GM23338 (cell line): ENCODE data around the gene UIMC1.

Experiments
- CREB1 ChIP-seq: fragments of 250-450 bp; sonication (Bioruptor Pico); IDR thresholded peaks from 2 replicates; pipeline ENCODE4 v1.5.0; 2020; ENCODE audit warnings: low read depth, mild to moderate bottlenecking, moderate library complexity
- EZH2 ChIP-seq: fragments of 200-600 bp; sonication (generic); IDR thresholded peaks from one replicate; pipeline ENCODE4 v1.8.0; 2017; ENCODE audit warnings: antibody characterized with exemption, mild to moderate bottlenecking, low read depth; ENCODE audit not compliant: unreplicated experiment
- EZH2phosphoT487 ChIP-seq: fragments of 200-600 bp; sonication (generic); IDR thresholded peaks from one replicate; pipeline ENCODE4 v1.8.1; 2018; ENCODE audit warnings: antibody characterized with exemption; ENCODE audit not compliant: unreplicated experiment
- POLR2AphosphoS5 ChIP-seq: IDR thresholded peaks from 2 replicates; pipeline ENCODE4 v1.6.1; 2016; ENCODE audit warnings: antibody characterized with exemption, low read depth
- ZNF114 ChIP-seq: fragments of 250-450 bp; sonication (Bioruptor Pico); IDR thresholded peaks from 2 replicates; pipeline ENCODE4 v1.5.0; 2020; ENCODE audit warnings: mild to moderate bottlenecking, moderate library complexity
- TF ChIP-seq, protein P1 (sequence below), 2 experiments: fragments of 200-600 bp in 1 of 2; sonication (generic) in 1 of 2; conservative IDR thresholded peaks; 2 replicates each; pipeline versions ENCODE4 v1.5.1 to v1.6.1; 2016 to 2017; ENCODE audit warnings: antibody characterized with exemption in 2 of 2, low read depth in 2 of 2, mild to moderate bottlenecking in 2 of 2, moderate library complexity in 1 of 2
- TF ChIP-seq, protein P2 (sequence below): IDR thresholded peaks from one replicate; pipeline ENCODE4 v1.6.1; 2018; ENCODE audit warnings: antibody characterized with exemption; ENCODE audit not compliant: unreplicated experiment

DNA sequence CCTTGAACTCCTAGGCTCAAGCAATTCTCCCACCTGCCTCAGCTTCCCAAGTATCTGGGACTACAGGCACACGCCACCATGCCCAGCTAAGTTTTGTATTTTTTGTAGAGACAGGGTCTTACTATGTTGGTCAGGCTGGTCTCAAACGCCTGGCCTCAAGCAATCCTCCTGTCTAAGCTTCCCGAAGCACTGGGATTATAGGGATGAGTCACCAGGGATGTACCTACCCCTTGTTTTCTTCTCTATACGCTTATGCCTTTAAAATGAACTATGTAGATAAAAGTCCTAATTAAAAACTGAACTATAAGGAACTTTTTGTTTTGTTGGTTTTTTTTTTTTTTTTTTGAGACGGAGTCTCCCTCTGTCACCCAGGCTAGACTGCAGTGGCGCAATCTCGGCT is 25.8 kb downstream of the UIMC1 start:
- TF ChIP-seq, protein P1, sequence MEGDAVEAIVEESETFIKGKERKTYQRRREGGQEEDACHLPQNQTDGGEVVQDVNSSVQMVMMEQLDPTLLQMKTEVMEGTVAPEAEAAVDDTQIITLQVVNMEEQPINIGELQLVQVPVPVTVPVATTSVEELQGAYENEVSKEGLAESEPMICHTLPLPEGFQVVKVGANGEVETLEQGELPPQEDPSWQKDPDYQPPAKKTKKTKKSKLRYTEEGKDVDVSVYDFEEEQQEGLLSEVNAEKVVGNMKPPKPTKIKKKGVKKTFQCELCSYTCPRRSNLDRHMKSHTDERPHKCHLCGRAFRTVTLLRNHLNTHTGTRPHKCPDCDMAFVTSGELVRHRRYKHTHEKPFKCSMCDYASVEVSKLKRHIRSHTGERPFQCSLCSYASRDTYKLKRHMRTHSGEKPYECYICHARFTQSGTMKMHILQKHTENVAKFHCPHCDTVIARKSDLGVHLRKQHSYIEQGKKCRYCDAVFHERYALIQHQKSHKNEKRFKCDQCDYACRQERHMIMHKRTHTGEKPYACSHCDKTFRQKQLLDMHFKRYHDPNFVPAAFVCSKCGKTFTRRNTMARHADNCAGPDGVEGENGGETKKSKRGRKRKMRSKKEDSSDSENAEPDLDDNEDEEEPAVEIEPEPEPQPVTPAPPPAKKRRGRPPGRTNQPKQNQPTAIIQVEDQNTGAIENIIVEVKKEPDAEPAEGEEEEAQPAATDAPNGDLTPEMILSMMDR (conservative IDR thresholded peaks at IDR 0.05; ENCODE audit: low read depth in 2 of 2) = no peak
- TF ChIP-seq POLR2AphosphoS5 (no peak), EZH2 (no peak), EZH2phosphoT487 (no peak), CREB1 (CRISPR knock-in tag) (no peak), ZNF114 (CRISPR knock-in tag) (no peak)
- TF ChIP-seq, protein P2, sequence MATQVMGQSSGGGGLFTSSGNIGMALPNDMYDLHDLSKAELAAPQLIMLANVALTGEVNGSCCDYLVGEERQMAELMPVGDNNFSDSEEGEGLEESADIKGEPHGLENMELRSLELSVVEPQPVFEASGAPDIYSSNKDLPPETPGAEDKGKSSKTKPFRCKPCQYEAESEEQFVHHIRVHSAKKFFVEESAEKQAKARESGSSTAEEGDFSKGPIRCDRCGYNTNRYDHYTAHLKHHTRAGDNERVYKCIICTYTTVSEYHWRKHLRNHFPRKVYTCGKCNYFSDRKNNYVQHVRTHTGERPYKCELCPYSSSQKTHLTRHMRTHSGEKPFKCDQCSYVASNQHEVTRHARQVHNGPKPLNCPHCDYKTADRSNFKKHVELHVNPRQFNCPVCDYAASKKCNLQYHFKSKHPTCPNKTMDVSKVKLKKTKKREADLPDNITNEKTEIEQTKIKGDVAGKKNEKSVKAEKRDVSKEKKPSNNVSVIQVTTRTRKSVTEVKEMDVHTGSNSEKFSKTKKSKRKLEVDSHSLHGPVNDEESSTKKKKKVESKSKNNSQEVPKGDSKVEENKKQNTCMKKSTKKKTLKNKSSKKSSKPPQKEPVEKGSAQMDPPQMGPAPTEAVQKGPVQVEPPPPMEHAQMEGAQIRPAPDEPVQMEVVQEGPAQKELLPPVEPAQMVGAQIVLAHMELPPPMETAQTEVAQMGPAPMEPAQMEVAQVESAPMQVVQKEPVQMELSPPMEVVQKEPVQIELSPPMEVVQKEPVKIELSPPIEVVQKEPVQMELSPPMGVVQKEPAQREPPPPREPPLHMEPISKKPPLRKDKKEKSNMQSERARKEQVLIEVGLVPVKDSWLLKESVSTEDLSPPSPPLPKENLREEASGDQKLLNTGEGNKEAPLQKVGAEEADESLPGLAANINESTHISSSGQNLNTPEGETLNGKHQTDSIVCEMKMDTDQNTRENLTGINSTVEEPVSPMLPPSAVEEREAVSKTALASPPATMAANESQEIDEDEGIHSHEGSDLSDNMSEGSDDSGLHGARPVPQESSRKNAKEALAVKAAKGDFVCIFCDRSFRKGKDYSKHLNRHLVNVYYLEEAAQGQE = no peak
